DMS53 treated with DMSO at 0.1 percent for 48 hours (cell line): Measurements from ENCODE around the gene KLF12.

ENCODE experiments used
- DNase-seq: peaks from one replicate; lab custom pipeline; 2025; ENCODE audit not compliant: unreplicated experiment; lab: John Stamatoyannopoulos, UW

KLF12 gene

GRCh38 chr13:74135326-74136083 lies 1.3 kb upstream of the KLF12 start:
- DNase-seq, result peak; percentile 2

GRCh38 chr13:74134777-74135325 lies 647 bp upstream of the KLF12 start:
- no peak for DNase-seq

DNA sequence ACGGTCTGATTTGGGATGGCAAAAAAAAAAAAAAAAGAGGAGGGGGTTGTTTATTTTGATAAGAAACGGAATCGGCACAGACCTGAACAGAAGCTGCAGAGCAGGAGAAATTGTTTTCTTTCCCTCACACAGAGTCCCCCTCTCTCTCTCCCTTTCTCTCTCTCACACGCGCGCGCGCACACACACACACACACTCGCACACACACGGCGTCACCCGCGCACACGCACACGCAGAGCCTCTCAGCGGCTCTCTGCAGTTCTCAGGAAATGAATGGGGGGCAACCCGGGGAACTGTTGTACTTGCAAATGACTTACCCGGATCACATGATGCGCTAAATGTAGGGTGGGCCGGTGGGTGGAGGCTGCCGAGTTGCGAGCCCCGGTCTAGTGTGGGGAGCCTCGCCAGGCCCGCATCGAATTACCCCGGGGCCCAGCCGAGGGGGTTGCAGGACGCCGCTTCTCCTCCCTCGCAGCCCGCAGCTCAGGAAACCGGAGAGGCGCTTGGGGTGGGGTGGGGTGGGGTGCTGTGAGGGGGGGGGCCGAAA lies 475 bp downstream of the KLF12 start:
- DNase-seq, result peak; percentile 0

DNA sequence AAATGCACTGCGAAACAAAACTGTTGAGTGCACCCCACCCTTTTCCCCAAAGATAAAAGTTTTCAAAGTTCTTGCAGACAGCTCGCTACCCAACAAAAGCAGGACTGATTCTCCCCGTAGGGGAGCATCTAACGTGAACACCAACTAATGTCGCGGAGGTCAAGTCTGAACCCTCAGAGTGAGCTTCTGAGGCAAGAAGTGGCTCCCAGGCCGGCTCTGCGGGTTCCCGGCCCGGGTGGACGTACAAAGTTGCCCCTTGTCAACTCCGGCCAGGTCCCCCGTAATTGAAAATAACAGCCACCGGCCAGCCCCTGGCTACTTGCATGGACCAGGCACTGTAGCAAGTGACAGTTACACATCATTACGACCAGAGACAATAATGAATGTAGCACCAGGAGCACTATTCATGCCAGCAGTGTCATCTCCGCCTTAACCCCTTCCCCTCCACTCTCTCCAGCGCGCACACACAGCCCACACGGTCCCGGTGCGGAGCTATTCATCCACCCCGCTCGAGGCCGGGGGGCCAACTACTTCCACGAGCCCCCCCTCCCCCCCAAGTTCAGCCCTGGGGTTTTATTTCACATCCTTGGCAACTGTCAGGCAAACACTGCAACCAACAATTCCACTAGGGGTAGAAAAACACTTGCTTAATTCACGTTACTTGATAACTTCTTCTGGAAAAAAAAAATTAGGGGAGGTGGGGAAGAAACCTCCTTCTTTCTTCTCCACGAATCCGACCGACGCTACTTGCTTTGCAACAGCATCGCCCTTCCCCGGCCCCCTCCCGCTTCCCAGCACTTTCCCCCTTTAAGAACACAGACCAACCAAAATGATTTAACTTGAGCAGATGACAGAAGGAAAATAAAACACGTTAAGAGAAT lies 1.2 kb downstream of the KLF12 start:
- no peak for DNase-seq

GRCh38 chr13:74132152-74132775 lies 1.9 kb downstream of the KLF12 start:
- no peak for DNase-seq

DNA sequence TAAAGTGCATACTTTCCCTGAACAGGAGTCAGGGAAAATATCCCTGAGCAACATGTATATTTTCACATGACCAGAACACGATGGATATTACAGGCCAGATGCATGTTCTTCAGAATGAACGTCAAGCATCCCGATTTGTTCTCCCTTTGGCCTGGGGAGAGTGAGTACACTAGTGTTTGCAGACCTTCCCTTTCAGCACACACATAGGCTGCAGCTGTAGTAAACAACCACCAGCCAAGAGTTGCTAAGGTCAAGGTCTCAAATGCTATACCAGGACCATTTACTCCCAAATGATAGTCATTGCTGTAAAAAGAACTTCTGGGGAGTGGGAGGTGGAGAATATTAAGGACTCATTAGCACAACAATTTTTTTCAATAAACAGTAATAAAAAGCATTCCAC lies 3.0 kb downstream of the KLF12 start:
- no peak for DNase-seq

DNA sequence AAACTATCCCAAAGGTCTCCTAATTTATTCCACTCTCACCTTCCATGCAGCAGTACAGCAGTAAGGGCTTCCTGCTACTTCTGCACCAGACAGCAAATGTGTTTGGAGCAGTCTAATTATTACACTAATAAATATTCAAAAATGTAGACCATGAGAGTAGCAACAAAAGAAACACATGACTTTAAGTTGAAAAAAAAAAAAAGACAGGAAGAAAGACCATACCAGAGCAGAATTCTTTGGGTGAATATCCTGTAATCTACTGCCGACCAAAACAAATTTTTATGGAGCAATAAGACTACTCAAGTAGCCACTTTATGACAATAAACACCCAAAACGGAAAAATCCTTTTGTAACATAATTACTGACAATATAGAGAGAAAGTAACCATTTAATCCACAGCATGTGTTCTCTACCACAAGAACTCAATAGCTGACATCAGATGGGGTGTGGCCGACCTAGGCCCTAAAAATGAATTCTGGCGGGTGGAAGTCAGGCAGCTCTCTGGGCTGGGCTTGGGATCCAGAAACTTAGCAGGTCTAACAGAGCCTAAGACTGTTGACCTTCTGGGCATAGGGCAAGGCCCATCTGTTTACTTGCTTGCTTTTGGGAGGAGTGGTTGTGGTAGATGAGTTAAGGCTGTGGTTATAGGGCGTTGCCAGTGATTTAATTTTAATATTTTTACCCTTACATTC lies 4.6 kb downstream of the KLF12 start:
- no peak for DNase-seq

GRCh38 chr13:74128156-74128767 lies 5.9 kb downstream of the KLF12 start:
- DNase-seq, result no peak

GRCh38 chr13:74118328-74118727 lies 15.9 kb downstream of the KLF12 start:
- no peak for DNase-seq

DNA sequence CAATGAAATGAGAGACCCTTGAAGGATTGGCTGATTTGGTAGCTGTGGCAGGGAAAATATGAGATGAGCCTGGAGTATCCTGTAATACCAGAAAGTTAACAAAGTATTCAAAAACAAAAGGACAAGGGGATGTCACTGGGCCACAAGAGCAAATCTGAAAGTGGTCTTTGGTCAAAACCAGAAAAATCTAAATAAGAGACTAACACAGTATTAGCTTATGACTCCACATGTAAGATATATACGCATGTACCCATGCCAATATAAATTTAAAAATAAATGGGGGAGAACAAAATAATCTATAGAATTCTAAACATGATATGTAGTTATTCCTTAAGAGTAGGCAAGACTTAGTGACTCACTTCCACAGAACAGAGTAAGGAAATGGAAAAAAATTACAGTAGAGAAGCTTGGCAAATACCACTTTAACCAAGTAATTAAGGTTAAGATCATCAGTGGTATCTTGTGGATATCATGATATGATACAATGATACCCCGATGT lies 16.9 kb downstream of the KLF12 start:
- no peak for DNase-seq

DNA sequence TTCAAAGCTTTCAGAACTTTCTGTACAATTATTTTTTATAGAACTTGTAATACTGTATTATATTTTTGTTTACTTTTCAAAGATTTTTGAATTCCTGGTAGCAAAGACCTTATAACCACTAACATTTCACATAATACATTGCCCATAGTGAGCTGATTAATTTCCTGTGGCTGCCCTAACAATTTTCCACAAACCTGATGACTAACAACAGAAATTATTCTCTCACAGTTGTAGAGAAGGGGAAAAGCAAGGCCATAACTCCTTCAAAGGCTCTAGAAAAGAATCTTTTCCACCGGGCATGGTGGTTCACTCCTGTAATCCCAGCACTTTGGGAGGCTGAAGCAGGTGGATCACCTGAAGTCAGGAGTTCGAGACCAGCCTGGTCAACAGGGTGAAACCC lies 19.1 kb downstream of the KLF12 start:
- no peak for DNase-seq

DNA sequence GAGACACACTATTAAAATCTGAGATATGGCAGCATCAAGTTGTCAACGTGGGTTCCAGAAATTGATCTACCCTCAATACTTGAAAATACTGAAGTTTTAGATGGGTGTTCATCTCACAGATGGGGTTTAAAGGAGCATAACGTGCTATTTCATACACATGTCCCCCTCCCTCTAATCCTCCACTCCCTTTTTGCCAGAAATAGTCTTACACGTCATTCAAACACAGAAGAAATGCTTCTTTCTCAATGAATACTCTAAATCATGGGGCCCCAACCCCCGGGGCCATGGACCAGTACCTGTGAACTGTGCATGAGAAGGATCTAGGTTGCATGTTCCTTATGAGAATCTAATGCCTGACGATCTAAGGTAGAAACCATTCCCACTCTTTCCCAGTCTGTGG lies 19.6 kb downstream of the KLF12 start:
- DNase-seq, result no peak

DNA sequence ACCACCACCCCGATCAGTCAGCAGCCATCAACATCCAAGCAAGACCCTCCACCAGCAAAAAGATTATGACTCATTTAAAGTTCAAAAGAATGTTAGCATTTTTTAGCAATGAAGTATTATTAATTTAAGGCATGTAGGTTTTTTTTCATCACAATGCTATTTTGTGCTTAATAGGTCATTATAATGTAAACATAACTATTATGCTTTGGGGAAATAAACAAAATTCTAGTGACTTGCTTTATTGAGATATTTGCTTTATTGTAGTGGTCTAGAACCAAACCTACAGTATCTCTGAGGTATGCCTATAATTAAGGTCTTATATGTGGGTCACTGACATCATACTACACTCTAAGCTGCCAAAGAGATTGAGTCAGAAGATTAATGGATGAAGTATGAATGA lies 20.0 kb downstream of the KLF12 start:
- no peak for DNase-seq

- DNase-seq, result no peak
These were observed 22.0 kb downstream of the KLF12 start for GRCh38 chr13:74111901-74112824.

- DNase-seq, result no peak
These were observed 22.8 kb downstream of the KLF12 start for GRCh38 chr13:74111399-74111798.

DNA sequence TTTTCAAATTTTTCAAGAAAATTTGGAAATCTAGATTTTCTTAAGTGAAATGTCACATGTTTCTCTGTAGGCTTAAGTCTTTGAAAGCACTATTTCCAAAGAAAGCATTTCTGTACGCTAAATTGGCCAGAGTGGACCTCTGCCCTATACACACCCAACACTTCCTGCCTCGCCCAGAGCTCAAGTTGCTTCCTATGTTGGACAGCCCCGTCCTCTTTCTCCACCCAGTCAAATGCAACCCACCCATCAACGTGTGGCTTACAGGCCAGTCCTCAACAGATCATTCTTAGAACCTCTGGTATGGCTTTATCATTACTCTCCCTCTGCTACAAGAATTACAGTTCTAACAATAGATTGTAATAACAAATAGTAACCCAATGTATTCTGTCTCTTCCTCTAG lies 24.2 kb downstream of the KLF12 start:
- DNase-seq, result no peak

DNA sequence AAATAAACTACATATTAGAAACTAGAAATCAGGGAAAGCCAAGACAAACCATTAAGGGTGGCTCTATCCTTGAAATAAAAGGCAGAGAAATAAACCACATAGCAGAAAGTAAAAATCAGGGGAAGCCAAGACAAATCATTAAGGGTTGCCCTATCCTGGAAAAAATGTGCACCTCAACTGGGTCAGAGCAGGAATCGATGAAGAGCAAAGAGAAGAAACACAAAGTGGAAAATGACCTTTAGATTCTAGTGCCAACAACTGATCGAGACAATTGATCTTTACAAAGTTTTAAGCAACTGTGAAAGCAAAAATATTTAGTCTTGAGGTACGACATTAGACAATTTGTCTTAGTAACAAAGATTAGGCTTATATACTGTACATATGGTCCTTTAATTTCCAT lies 26.6 kb downstream of the KLF12 start:
- DNase-seq, result no peak

DNA sequence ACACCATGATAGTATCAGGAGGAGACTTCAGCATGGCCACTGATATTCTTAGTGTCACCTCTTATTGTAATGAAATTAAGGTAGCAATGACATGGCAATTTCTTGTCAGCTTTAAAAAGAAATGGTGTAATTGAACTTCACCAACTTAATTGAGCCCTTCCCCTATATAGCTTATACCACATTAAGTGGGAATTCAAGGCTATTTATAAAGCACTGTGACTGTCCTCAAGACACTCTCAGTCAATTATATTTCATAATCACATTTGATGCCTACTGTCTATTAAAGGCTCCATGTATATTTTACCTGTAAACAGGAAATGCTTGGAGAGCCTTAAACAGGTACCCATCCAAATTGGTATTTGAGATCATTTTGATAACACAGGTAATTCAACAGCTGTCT lies 28.3 kb downstream of the KLF12 start:
- DNase-seq, result no peak

DNA sequence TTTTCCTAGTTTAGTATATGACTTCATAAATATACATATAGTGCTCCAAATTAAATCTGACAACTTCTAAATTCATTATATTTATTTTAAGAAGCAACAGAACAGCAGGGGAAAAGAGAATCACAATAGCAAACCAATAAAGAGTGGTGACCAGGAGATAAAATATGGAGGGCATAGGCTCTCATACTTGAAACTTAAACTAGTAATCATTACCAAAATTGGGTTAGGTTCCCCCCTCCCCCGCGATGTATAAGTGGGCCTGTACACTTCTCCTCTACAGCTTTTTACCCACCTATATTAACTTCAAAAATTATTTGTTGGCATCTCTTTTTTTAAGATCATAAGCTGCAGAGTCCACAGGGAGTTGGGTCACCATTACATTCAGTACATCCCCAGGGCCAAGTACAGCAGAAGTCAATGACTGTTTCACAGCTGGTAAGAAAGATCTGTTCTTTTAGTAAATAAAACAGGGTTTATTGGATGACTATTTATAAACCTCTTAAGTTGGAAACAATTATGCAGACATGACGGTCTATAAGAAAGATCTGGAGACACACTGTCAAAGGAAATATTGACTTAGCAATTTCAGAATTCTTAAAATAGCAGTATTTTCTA lies 29.4 kb downstream of the KLF12 start:
- no peak for DNase-seq
